A549 (cell line): ENCODE data around the gene ADH4. TPM values are rescaled to one million over a fixed set of nuclear protein-coding genes. Genes with fewer than 3 reads are reported as not detected.
"Not testable (repeated sequence)": the region's sequence is repeated elsewhere in the genome, so short reads cannot be mapped to it uniquely, and the experiment has no call there.

ENCODE experiments used
- ATAC-seq, 2 experiments: fragments of 200-7000 bp in 1 of 2; fragments of >200 bp in 1 of 2; cut with Nextera tagmentation in 1 of 2; cut with Tn5 transposase in 1 of 2; 3 replicates each; pipeline versions ENCODE4 v1.8.0 to v1.9.1; 2018 to 2020; ENCODE audit warnings: mild to moderate bottlenecking in 1 of 2, moderate library complexity in 1 of 2
- CTCF ChIA-PET: fragments of 300-600 bp; sonication (Branson Sonifier 250); formaldehyde crosslinking; extraction: SDS; loops from one replicate; lab custom pipeline; 2021; ENCODE audit warnings: antibody characterized with exemption, inconsistent platforms; lab: Yijun Ruan, JAX
- POLR2A ChIA-PET: fragments of 350-600 bp; formaldehyde crosslinking; extraction: SDS; loops from one replicate; lab custom pipeline; 2021; ENCODE audit warnings: antibody characterized with exemption, inconsistent platforms; lab: Yijun Ruan, JAX
- DNase-seq, 2 experiments: peaks; one replicate each; pipeline versions ENCODE4 v3.0.0 to v3.0.0-alpha.2; 2011 to 2016; ENCODE audit warnings: low read depth in 1 of 2, low spot score in 1 of 2
- FAIRE-seq: peaks from 2 replicates; lab custom pipeline; 2011; peaks lifted over from hg19 to GRCh38; lab: Jason Lieb, UNC
- H3K27ac ChIP-seq, 2 experiments: fragments of >200 bp; sonication (Bioruptor Twin); formaldehyde crosslinking; 3 replicates each; pipeline ENCODE4 v1.5.1; 2016 to 2017
- H3K4me1 ChIP-seq: fragments of >200 bp; sonication (Bioruptor Twin); formaldehyde crosslinking; 3 replicates; pipeline ENCODE4 v1.6.1; 2016
- H3K4me2 ChIP-seq: fragments of >200 bp; sonication (Bioruptor Twin); formaldehyde crosslinking; 3 replicates; pipeline ENCODE4 v1.6.1; 2016
- H3K4me3 ChIP-seq: fragments of >200 bp; sonication (Bioruptor Twin); formaldehyde crosslinking; 3 replicates; pipeline ENCODE4 v1.5.1; 2016
- H3K9me3 ChIP-seq: fragments of >200 bp; sonication (Bioruptor Twin); formaldehyde crosslinking; 3 replicates; pipeline ENCODE4 v1.6.1; 2016
- BHLHE40 ChIP-seq: IDR thresholded peaks from 2 replicates; pipeline ENCODE4 v1.6.1; 2012; ENCODE audit warnings: low read depth, low read length, inconsistent platforms
- CHD2 ChIP-seq: fragments of 150-350 bp; IDR thresholded peaks from 2 replicates; pipeline ENCODE4 v1.6.1; 2014; ENCODE audit warnings: low read length; ENCODE audit not compliant: partially characterized antibody
- ESRRA ChIP-seq: fragments of 150-350 bp; IDR thresholded peaks from 2 replicates; pipeline ENCODE4 v1.6.1; 2014; ENCODE audit warnings: mild to moderate bottlenecking, low read length, borderline replicate concordance
- HOXB13 ChIP-seq: fragments of 250-450 bp; sonication (Bioruptor Pico); IDR thresholded peaks from 2 replicates; pipeline ENCODE4 v1.5.0; 2020; ENCODE audit warnings: low read depth, mild to moderate bottlenecking, moderate library complexity
- KDM1A ChIP-seq: fragments of 200-600 bp; sonication (generic); IDR thresholded peaks from 2 replicates; pipeline ENCODE4 v1.6.1; 2016; ENCODE audit warnings: low read depth, mild to moderate bottlenecking
- MAFK ChIP-seq: fragments of 450-650 bp; IDR thresholded peaks from 2 replicates; pipeline ENCODE4 v1.6.1; 2014; ENCODE audit not compliant: partially characterized antibody
- PHF8 ChIP-seq: fragments of 200-600 bp; sonication (generic); IDR thresholded peaks from 2 replicates; pipeline ENCODE4 v1.6.1; 2016; ENCODE audit warnings: low read depth, mild to moderate bottlenecking, antibody characterized with exemption, moderate library complexity, borderline replicate concordance
- POLR2A ChIP-seq: IDR thresholded peaks from 2 replicates; pipeline ENCODE4 v1.6.1; 2012; ENCODE audit warnings: mild to moderate bottlenecking, low read length
- SMC3 ChIP-seq: fragments of >200 bp; sonication (Bioruptor Twin); formaldehyde crosslinking; IDR thresholded peaks from 3 replicates; pipeline ENCODE4 v1.6.1; 2018; ENCODE audit warnings: inconsistent platforms
- ZSCAN20 ChIP-seq: fragments of 250-450 bp; sonication (Bioruptor Pico); IDR thresholded peaks from 2 replicates; pipeline ENCODE4 v1.8.0; 2022; ENCODE audit warnings: mild to moderate bottlenecking, moderate library complexity
- WGBS: methylation state at CpG from one replicate; pipeline ENCODE4 v1.1.6; 2017; ENCODE audit errors: missing lambda C conversion rate; 5-methylcytosine and 5-hydroxymethylcytosine counted together
- polyA plus RNA-seq, 4 experiments: library from polyadenylated mRNA; depleted of rRNA in 3 of 4; stranded (reverse); fragments of >200 nt; fragmentation: RNase III in 1 of 4; extraction: RNeasy Plus Mini Kit Qiagen cat#74134 plus additional on column Dnase treatment in 1 of 4; gene quantifications; 2 replicates in 3 of 4; 3 replicates in 1 of 4; pipeline ENCODE4 v1.2.3, GENCODE V29; 2011 to 2017
- TF ChIP-seq, protein P1 (sequence below): fragments of 250-450 bp; sonication (Bioruptor Pico); IDR thresholded peaks from 2 replicates; pipeline ENCODE4 v1.5.0; 2020; ENCODE audit warnings: low read depth, mild to moderate bottlenecking, moderate library complexity
- TF ChIP-seq, protein P2 (sequence below): fragments of >200 bp; sonication (Bioruptor Twin); formaldehyde crosslinking; IDR thresholded peaks from 3 replicates; pipeline ENCODE4 v1.6.1; 2016
- TF ChIP-seq, protein P3 (sequence below): IDR thresholded peaks from 2 replicates; pipeline ENCODE4 v1.6.1; 2012

Gene ADH4
- polyA plus RNA-seq, 2 of the 4 experiments (the other 2 are of a cell fraction): 0.16 TPM; not detected in 1

- Histone ChIP-seq H3K9me3 (no peaks in the 10 kb centered on the region), H3K4me3 (no peak overlapping the region), H3K27ac (no peak overlapping the region), H3K4me2 (peak overlapping the region; percentile 60), H3K4me1 (no peaks in the 10 kb centered on the region)
- FAIRE-seq (no peak), ATAC-seq (no peak), DNase-seq (no peak)
- CTCF ChIA-PET: no interaction called here
- TF ChIP-seq PHF8 (no peak), SMC3 (no peak), MAFK (no peak), POLR2A (no peak), ZSCAN20 (CRISPR knock-in tag) (no peak)
- TF ChIP-seq, protein P1, sequence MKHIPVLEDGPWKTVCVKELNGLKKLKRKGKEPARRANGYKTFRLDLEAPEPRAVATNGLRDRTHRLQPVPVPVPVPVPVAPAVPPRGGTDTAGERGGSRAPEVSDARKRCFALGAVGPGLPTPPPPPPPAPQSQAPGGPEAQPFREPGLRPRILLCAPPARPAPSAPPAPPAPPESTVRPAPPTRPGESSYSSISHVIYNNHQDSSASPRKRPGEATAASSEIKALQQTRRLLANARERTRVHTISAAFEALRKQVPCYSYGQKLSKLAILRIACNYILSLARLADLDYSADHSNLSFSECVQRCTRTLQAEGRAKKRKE (CRISPR knock-in tag): no peak
- POLR2A ChIA-PET: no interaction called here
- WGBS: 21% methylated on average over 9 of the region's 12 CpGs
Observed at GRCh38 chr4:99099311-99099710, 44.8 kb downstream of the ADH4 start.

- POLR2A ChIA-PET, H3K4me2 ChIP-seq, DNase-seq, H3K9me3 ChIP-seq, FAIRE-seq, ATAC-seq, CTCF ChIA-PET, H3K27ac ChIP-seq, H3K4me3 ChIP-seq: not testable (repeated sequence)
- peaks cover 10% of the 10 kb centered on the region; the same call in 2 of the 3 replicates for H3K4me1 ChIP-seq
- WGBS: 95% methylated on average over 2 of the region's 2 CpGs
Observed at GRCh38 chr4:99091841-99092240, 52.3 kb downstream of the ADH4 start.

- POLR2A ChIA-PET: no interaction called here
- no peak for DNase-seq
- CTCF ChIA-PET: interaction anchor here (1.1 kb wide), 1 partner anchor 35 kb away, joined by 3 read pairs; no protein-coding TSS in a partner anchor
- FAIRE-seq: no peak
- H3K4me1 ChIP-seq: peaks cover 14% of the 10 kb centered on the region
- no peak overlapping the region for H3K4me2 ChIP-seq
- no peak overlapping the region for H3K4me3 ChIP-seq
- TF ChIP-seq, protein P2, sequence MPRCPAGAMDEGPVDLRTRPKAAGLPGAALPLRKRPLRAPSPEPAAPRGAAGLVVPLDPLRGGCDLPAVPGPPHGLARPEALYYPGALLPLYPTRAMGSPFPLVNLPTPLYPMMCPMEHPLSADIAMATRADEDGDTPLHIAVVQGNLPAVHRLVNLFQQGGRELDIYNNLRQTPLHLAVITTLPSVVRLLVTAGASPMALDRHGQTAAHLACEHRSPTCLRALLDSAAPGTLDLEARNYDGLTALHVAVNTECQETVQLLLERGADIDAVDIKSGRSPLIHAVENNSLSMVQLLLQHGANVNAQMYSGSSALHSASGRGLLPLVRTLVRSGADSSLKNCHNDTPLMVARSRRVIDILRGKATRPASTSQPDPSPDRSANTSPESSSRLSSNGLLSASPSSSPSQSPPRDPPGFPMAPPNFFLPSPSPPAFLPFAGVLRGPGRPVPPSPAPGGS: no peak
- TF ChIP-seq, protein P3, sequence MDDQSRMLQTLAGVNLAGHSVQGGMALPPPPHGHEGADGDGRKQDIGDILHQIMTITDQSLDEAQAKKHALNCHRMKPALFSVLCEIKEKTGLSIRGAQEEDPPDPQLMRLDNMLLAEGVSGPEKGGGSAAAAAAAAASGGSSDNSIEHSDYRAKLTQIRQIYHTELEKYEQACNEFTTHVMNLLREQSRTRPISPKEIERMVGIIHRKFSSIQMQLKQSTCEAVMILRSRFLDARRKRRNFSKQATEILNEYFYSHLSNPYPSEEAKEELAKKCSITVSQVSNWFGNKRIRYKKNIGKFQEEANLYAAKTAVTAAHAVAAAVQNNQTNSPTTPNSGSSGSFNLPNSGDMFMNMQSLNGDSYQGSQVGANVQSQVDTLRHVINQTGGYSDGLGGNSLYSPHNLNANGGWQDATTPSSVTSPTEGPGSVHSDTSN: no peak
- TF ChIP-seq ESRRA: no peak
- no peak for TF ChIP-seq BHLHE40
- TF ChIP-seq, all 56 proteins: peak for 0
- no peak for ATAC-seq
- H3K9me3 ChIP-seq: no peaks in the 10 kb centered on the region
- WGBS: 61% methylated on average over 2 of the region's 2 CpGs
- no peak overlapping the region for H3K27ac ChIP-seq
Observed at GRCh38 chr4:99091216-99091575, 52.9 kb downstream of the ADH4 start.

DNA sequence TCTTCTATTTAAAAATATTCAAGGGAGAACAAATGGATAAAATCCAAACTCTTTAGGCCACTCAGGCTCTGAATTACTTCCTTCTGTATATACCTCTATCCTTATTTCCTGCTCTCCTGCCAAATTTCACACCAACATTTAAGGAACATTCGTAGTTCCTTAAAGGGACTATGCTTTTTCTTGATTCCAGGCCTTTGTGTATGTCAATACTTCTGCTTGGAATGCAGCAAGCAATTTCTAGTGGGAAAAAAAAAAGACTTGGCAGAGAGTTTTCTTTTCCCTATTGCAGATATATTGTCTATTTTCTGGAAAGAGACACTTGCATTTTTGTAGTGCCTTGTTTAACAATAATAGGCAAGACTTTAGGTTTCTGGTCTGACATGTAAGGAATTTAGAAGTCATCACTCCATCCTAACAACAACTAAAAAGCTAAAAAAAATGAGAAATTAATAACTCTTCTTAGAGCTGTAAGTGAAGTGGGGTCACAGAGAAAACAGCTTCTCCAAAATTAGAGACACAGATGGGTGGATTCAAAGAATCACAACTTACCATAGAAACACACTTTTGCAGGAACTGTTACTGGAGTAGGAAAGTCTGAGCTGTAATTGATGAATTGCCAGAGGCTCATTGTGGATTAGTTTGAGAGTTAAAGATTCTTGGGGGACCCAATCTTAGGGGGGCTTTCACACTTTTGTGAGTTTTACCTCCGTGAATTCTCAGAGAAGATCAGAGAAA, 53.4 kb downstream of the ADH4 start:
- WGBS: 91% methylated on average over 2 of the region's 2 CpGs
- H3K4me1 ChIP-seq: peaks cover 16% of the 10 kb centered on the region
- H3K9me3 ChIP-seq: no peaks in the 10 kb centered on the region
- no peak for FAIRE-seq
- peak overlapping the region; percentile 87; the same call in 2 of the 3 replicates for H3K4me2 ChIP-seq
- ATAC-seq: no peak
- no peak overlapping the region for H3K27ac ChIP-seq
- POLR2A ChIA-PET: no interaction called here
- no peak for DNase-seq
- H3K4me3 ChIP-seq: no peak overlapping the region
- TF ChIP-seq CHD2 (no peak), HOXB13 (no peak), KDM1A (no peak)
- CTCF ChIA-PET: interaction anchor here (1.1 kb wide), 1 partner anchor 35 kb away, joined by 3 read pairs; no protein-coding TSS in a partner anchor
